ENCODE results near the gene DUSP8.

DNA sequence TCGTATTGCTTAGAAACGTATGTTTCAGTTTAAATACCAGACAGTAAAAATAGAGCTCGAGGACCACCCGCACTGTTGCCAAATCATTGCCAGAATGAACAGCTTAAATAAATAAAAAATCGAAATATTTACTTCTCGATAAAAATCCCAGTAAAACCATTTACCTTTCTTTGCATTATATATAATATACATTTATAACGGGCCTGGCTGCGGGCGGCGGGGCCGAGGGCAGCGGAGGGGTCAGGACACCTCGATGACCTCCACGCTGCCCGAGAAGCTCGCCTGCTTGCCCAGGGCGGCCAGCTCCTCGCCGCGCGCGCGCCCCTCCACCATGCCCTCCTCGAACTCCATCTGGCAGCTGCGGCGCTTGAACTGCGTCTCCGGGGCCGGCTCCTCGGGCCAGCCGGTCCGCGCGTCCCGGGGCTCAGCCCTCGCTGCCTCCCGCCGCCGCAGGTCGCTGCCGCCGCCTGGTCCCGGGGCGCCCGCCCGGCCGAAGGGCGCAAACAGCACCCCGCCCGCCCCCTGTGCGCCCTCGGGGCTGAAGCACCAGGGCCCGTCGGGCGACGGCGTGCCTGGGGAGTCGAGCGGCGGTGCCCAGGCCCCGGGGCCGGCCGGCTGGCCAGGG is 15.7 kb downstream of the DUSP8 start:
- TF ChIP-seq, protein P1, sequence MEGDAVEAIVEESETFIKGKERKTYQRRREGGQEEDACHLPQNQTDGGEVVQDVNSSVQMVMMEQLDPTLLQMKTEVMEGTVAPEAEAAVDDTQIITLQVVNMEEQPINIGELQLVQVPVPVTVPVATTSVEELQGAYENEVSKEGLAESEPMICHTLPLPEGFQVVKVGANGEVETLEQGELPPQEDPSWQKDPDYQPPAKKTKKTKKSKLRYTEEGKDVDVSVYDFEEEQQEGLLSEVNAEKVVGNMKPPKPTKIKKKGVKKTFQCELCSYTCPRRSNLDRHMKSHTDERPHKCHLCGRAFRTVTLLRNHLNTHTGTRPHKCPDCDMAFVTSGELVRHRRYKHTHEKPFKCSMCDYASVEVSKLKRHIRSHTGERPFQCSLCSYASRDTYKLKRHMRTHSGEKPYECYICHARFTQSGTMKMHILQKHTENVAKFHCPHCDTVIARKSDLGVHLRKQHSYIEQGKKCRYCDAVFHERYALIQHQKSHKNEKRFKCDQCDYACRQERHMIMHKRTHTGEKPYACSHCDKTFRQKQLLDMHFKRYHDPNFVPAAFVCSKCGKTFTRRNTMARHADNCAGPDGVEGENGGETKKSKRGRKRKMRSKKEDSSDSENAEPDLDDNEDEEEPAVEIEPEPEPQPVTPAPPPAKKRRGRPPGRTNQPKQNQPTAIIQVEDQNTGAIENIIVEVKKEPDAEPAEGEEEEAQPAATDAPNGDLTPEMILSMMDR (conservative IDR thresholded peaks at IDR 0.05; ENCODE audit: low read length) = no peak
- TF ChIP-seq EZH2phosphoT487 (IDR thresholded peaks at IDR 0.05; ENCODE audit: borderline replicate concordance) = no peak
